ENCODE data around the gene SPPL2A.
"Not testable (repeated sequence)": the region's sequence is repeated elsewhere in the genome, so short reads cannot be mapped to it uniquely, and the experiment has no call there.

SPPL2A gene

GRCh38 chr15:50697109-50697797 is 68.3 kb downstream of the SPPL2A start (continued):
- TF ChIP-seq ZNF423 (tag by site-specific recombination; IDR thresholded peaks at IDR 0.05), result no peak
- no peak for TF ChIP-seq ZSCAN4 (tag by site-specific recombination; IDR thresholded peaks at IDR 0.05)
- no peak for TF ChIP-seq ZNF138 (tag by site-specific recombination; IDR thresholded peaks at IDR 0.05; ENCODE audit: borderline replicate concordance)
- no peak for TF ChIP-seq PRDM4 (tag by site-specific recombination; IDR thresholded peaks at IDR 0.05)
- TF ChIP-seq ZNF274 (IDR thresholded peaks at IDR 0.05; ENCODE audit: low read length), result no peak
- TF ChIP-seq ZNF274 (tag by site-specific recombination; IDR thresholded peaks at IDR 0.05; ENCODE audit: borderline replicate concordance), result no peak
- no peak for TF ChIP-seq ZNF280C (tag by site-specific recombination; IDR thresholded peaks at IDR 0.05)

- POLR2A ChIA-PET; H3K4me3 ChIP-seq (ENCODE audit: low read depth, low read length); H3K27ac ChIP-seq (ENCODE audit: extremely low read depth, low read depth, low read length); H3K4me1 ChIP-seq (ENCODE audit: control insufficient read depth, insufficient read depth, low read length); H3K9me3 ChIP-seq (ENCODE audit: control insufficient read depth, insufficient read depth, low read depth, low read length); H3K36me3 ChIP-seq (ENCODE audit: control insufficient read depth in 2 of 2, insufficient read depth in 1 of 2, low read length in 2 of 2): not testable (repeated sequence)
- CTCF ChIA-PET, result interaction anchor here (0.7 kb wide), 1 partner anchor 804 kb away, joined by 3 read pairs; no protein-coding TSS in a partner anchor
Observed at GRCh38 chr15:50694634-50695165, 70.8 kb downstream of the SPPL2A start.

- POLR2A ChIA-PET, result interaction anchor here (0.6 to 1.4 kb wide), 2 partner anchors 8 to 64 kb away, joined by 4 read pairs; no protein-coding TSS in a partner anchor
- Histone ChIP-seq H3K9me3 (ENCODE audit: control insufficient read depth, insufficient read depth, low read depth, low read length) (no peaks in the 10 kb centered on the region), H3K27ac (ENCODE audit: extremely low read depth, low read depth, low read length) (peak overlapping the region; percentile 95), H3K4me3 (ENCODE audit: low read depth, low read length) (peak overlapping the region; percentile 65), H3K36me3 (ENCODE audit: control insufficient read depth in 2 of 2, insufficient read depth in 1 of 2, low read length in 2 of 2) (peaks cover 0 to under 1% of the 10 kb centered on the region in 2 experiments; a peak in 1 of 3 replicates), H3K4me1 (ENCODE audit: control insufficient read depth, insufficient read depth, low read length) (no peaks in the 10 kb centered on the region)
- CTCF ChIA-PET, result interaction anchor here (0.6 kb wide), 1 partner anchor 466 kb away, joined by 3 read pairs; no protein-coding TSS in a partner anchor
- TF ChIP-seq ZNF776 (tag by site-specific recombination; IDR thresholded peaks at IDR 0.05; ENCODE audit: borderline replicate concordance) (no peak), ZEB2 (tag by site-specific recombination; IDR thresholded peaks at IDR 0.05) (0 out of 2 replicates have a peak, but pooled peaks have one; percentile 3), ZNF701 (tag by site-specific recombination; IDR thresholded peaks at IDR 0.05) (no peak), PRDM4 (tag by site-specific recombination; IDR thresholded peaks at IDR 0.05) (no peak), ZXDB (tag by site-specific recombination; IDR thresholded peaks at IDR 0.05) (0 out of 2 replicates have a peak, but pooled peaks have one; percentile 1), TSHZ1 (tag by site-specific recombination; IDR thresholded peaks at IDR 0.05; ENCODE audit: borderline replicate concordance) (no peak), ZSCAN4 (tag by site-specific recombination; IDR thresholded peaks at IDR 0.05) (no peak)
Observed at GRCh38 chr15:50687302-50687902, 78.1 kb downstream of the SPPL2A start.

Measured in HEK293 (cell line).